ENCODE results near the gene PRSS56. TPM values are rescaled to one million over a fixed set of nuclear protein-coding genes. Genes with fewer than 3 reads are reported as not detected.

PRSS56 gene
- total RNA-seq, 2 donors from 2014 or later = not detected

GRCh38 chr2:232544674-232545073 lies 24.5 kb downstream of the PRSS56 start:
- peaks cover 12% of the 10 kb centered on the region for H3K9me3 Mint-ChIP-seq
- H3K36me3 ChIP-seq (ENCODE audit: control insufficient read depth, insufficient read depth, low read length) = peaks cover 21% of the 10 kb centered on the region
- H3K9ac ChIP-seq (ENCODE audit: extremely low read depth, low read length, poor library complexity, severe bottlenecking) = no peak overlapping the region
- H3K27ac Mint-ChIP-seq = no peak overlapping the region
- H3K4me1 ChIP-seq (ENCODE audit: control insufficient read depth, insufficient read depth, low read length) = no peaks in the 10 kb centered on the region
- no peak overlapping the region for H3K27ac ChIP-seq (ENCODE audit: low read depth, low read length)
- peaks cover 28% of the 10 kb centered on the region for H3K36me3 Mint-ChIP-seq (ENCODE audit: low read depth)
- peaks cover 14% of the 10 kb centered on the region for H3K9me3 ChIP-seq (ENCODE audit: control insufficient read depth, low read length)
- no peaks in the 10 kb centered on the region for H3K27me3 Mint-ChIP-seq (ENCODE audit: insufficient read depth)
- H3K4me1 Mint-ChIP-seq = peaks cover 2% of the 10 kb centered on the region
- no peaks in the 10 kb centered on the region for H3K27me3 ChIP-seq (ENCODE audit: control insufficient read depth, insufficient read depth, low read length, poor library complexity, severe bottlenecking)
- TF ChIP-seq, protein P1, sequence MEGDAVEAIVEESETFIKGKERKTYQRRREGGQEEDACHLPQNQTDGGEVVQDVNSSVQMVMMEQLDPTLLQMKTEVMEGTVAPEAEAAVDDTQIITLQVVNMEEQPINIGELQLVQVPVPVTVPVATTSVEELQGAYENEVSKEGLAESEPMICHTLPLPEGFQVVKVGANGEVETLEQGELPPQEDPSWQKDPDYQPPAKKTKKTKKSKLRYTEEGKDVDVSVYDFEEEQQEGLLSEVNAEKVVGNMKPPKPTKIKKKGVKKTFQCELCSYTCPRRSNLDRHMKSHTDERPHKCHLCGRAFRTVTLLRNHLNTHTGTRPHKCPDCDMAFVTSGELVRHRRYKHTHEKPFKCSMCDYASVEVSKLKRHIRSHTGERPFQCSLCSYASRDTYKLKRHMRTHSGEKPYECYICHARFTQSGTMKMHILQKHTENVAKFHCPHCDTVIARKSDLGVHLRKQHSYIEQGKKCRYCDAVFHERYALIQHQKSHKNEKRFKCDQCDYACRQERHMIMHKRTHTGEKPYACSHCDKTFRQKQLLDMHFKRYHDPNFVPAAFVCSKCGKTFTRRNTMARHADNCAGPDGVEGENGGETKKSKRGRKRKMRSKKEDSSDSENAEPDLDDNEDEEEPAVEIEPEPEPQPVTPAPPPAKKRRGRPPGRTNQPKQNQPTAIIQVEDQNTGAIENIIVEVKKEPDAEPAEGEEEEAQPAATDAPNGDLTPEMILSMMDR (conservative IDR thresholded peaks at IDR 0.05) = no peak
- no peak for DNase-seq
- H3K4me3 Mint-ChIP-seq = no peak overlapping the region
- no peak overlapping the region for H3K4me3 ChIP-seq (ENCODE audit: low read length)
- WGBS, 2 experiments (ENCODE audit: insufficient coverage in 1 of 2, insufficient read length in 1 of 2) = 91 to 100% methylated on average over 2 to 6 of the region's 6 CpGs

DNA sequence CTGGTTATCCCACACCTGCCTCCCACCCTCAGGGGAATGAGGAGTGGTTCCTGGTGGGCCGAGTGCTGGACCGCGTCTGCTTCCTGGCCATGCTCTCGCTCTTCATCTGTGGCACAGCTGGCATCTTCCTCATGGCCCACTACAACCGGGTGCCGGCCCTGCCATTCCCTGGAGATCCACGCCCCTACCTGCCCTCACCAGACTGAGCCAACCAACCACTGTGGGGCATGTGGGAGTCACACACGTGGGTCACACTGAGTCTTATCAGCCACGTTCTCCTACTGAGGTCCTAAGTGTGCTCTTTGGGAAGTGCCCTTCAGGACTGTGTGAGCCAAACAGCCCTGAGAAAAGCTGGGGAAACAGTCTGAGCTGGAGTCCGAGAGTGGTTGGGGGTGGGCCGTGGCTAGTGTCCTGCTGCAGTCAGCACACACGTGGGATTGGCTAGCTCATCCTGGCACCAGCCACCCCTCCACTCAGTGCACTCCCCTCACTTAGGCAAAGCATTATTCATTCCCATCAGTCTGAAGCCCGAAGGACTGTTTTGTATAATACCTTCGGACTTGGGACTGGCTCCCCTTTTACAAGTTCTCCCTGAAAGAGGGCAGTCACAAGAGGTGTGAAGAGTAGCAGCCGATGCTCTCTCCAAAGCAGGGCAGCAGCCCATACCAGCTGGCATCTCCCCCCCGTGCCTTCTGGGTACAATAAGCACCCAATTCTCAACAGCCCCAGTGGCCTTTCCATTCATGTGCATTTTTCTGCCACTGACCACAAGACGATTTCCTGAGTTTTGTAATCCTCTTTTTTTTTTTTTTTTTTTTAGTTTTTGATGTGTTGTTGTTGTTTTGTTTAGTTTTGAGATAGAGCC lies 25.6 kb downstream of the PRSS56 start:
- Histone ChIP-seq H3K36me3 (ENCODE audit: control insufficient read depth, insufficient read depth, low read length) (peaks cover 21% of the 10 kb centered on the region), H3K4me3 (ENCODE audit: low read length) (no peak overlapping the region), H3K9me3 (ENCODE audit: control insufficient read depth, low read length) (peaks cover 14% of the 10 kb centered on the region), H3K27me3 (ENCODE audit: control insufficient read depth, insufficient read depth, low read length, poor library complexity, severe bottlenecking) (no peaks in the 10 kb centered on the region), H3K4me1 (ENCODE audit: control insufficient read depth, insufficient read depth, low read length) (no peaks in the 10 kb centered on the region), H3K9ac (ENCODE audit: extremely low read depth, low read length, poor library complexity, severe bottlenecking) (no peak overlapping the region), H3K27ac (ENCODE audit: low read depth, low read length) (no peak overlapping the region)
- no peak overlapping the region for H3K4me3 Mint-ChIP-seq
- WGBS, 2 experiments (ENCODE audit: insufficient coverage in 1 of 2, insufficient read length in 1 of 2) = 91 to 94% methylated on average over 6 to 17 of the region's 17 CpGs
- TF ChIP-seq, protein P1 (conservative IDR thresholded peaks at IDR 0.05) = no peak
- DNase-seq = no peak
- no peak overlapping the region for H3K27ac Mint-ChIP-seq
- peaks cover 5% of the 10 kb centered on the region for H3K4me1 Mint-ChIP-seq
- H3K36me3 Mint-ChIP-seq (ENCODE audit: low read depth) = peaks cover 28% of the 10 kb centered on the region
- H3K27me3 Mint-ChIP-seq (ENCODE audit: insufficient read depth) = no peaks in the 10 kb centered on the region
- H3K9me3 Mint-ChIP-seq = peaks cover 13% of the 10 kb centered on the region

DNA sequence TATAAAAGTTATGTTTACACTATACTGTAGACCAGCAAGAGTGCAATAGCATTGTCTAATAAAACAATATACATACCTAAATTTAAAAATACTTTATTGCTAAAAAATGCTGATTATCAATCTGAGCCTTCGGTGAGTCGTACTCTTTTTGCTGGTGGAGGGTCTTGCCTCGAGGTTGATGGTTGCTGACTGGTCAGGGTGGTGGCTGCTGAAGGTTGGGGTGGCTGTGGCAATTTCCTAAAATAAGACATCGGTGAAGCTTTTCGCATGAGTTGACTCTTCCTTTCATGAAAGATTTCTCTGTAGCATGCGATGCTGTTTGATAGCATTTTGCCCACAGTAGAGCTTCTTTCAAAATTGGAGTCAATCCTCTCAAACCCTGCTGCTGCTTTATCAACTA lies 27.8 kb downstream of the PRSS56 start:
- 94 to 98% methylated on average over 6 of the region's 6 CpGs for WGBS, 2 experiments (ENCODE audit: insufficient coverage in 1 of 2, insufficient read length in 1 of 2)
- no peak overlapping the region for H3K4me3 ChIP-seq (ENCODE audit: low read length)
- H3K4me3 Mint-ChIP-seq = no peak overlapping the region
- no peaks in the 10 kb centered on the region for H3K4me1 ChIP-seq (ENCODE audit: control insufficient read depth, insufficient read depth, low read length)
- H3K36me3 ChIP-seq (ENCODE audit: control insufficient read depth, insufficient read depth, low read length) = peaks cover 28% of the 10 kb centered on the region
- H3K27me3 Mint-ChIP-seq (ENCODE audit: insufficient read depth) = no peaks in the 10 kb centered on the region
- H3K36me3 Mint-ChIP-seq (ENCODE audit: low read depth) = peaks cover 36% of the 10 kb centered on the region
- no peak for DNase-seq
- TF ChIP-seq, protein P1 (conservative IDR thresholded peaks at IDR 0.05) = no peak
- no peaks in the 10 kb centered on the region for H3K27me3 ChIP-seq (ENCODE audit: control insufficient read depth, insufficient read depth, low read length, poor library complexity, severe bottlenecking)
- H3K27ac Mint-ChIP-seq = no peak overlapping the region
- peaks cover 14% of the 10 kb centered on the region for H3K9me3 ChIP-seq (ENCODE audit: control insufficient read depth, low read length)
- H3K4me1 Mint-ChIP-seq = peaks cover 13% of the 10 kb centered on the region
- peaks cover 13% of the 10 kb centered on the region for H3K9me3 Mint-ChIP-seq
- H3K9ac ChIP-seq (ENCODE audit: extremely low read depth, low read length, poor library complexity, severe bottlenecking) = no peak overlapping the region
- H3K27ac ChIP-seq (ENCODE audit: low read depth, low read length) = no peak overlapping the region
